Stimulated activated CD4-positive, alpha-beta T cell treated with anti-CD3 and anti-CD28 coated beads, Interleukin-15, amount 100 ng/mL, for 48 hours (primary cell): ENCODE results near the gene CLEC16A.
"Not testable (repeated sequence)": the region's sequence is repeated elsewhere in the genome, so short reads cannot be mapped to it uniquely, and the experiment has no call there.

Experiments used
- DNase-seq, 2 donors: peaks; one replicate each; pipeline ENCODE4 v3.0.0-alpha.2; 2020; ENCODE audit warnings: low read depth in 2 of 2

Gene CLEC16A

GRCh38 chr16:10939649-10940234 is 4.6 kb upstream of the CLEC16A start:
- DNase-seq, result no peak

GRCh38 chr16:10940501-10941079 is 3.8 kb upstream of the CLEC16A start:
- DNase-seq, result no peak

GRCh38 chr16:10941127-10941933 is 3.0 kb upstream of the CLEC16A start:
- DNase-seq, result no peak

DNA sequence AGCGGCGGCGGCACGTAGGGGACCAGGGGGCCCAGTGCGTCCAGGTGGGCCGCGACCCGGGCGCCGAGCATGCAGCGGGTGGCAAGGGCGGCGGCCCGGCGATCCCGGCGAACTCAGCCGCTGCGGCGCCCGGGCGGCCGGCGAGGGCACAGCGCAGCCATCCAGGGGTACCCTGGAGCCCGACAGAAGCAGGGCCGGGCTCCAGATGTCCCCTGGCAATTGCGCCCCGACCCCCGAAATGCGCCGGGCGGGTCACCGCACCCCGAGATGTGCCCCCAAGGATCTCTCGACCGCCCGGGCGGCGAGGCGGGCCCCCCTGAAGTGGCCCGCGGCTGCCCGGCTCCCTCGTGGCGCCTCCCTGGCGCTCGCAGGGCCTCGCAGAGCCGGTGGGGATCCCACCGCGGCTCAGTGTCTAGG is 2.4 kb upstream of the CLEC16A start:
- not testable (repeated sequence) for DNase-seq

DNA sequence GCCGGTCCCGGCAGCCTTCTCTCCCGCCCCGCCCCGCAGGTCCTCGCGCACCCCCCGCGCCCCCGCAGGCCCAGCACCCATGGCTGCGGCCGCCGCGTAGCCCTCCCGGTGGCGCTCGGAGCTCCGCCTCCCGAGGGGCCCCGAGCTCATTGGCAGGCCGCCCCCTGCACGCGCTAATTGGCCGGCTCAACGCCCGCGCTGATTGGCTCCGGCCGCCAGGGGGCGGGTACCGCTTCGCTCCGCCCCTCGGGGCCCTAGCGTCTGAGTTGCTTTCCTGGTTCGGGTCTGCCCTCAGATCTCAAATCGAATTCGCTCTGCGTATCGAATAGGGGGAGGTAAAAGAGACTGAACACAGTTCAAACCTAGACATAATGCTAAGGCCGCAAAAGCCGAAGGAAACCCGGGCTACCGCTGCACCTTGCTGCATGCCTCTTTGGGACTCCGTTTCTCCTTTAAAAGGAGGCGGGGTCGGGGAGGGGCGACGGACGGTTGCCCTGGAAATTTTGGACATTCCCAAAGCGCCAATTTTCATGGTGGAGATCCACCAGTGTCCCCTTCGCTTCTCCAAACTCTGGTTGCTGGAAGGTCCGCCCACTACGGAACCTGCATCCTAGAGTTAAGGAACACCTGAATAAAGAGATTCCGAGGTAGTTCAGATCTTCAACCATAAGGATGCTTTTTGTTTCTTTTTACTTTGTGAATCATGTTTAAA is 1.9 kb upstream of the CLEC16A start, which contains the start of gene DEXI:
TSS of gene DEXI (minus strand) at position 117 of the 712 bp plus-strand sequence. CDS start 463 bp downstream, outside the sequence.
- DNase-seq, result peak; percentile 87 to 95

- DNase-seq, result no peak
Observed at GRCh38 chr16:10943064-10943353, 1.4 kb upstream of the CLEC16A start.

- DNase-seq, result no peak
Observed at GRCh38 chr16:10945065-10945787, 862 bp downstream of the CLEC16A start.

DNA sequence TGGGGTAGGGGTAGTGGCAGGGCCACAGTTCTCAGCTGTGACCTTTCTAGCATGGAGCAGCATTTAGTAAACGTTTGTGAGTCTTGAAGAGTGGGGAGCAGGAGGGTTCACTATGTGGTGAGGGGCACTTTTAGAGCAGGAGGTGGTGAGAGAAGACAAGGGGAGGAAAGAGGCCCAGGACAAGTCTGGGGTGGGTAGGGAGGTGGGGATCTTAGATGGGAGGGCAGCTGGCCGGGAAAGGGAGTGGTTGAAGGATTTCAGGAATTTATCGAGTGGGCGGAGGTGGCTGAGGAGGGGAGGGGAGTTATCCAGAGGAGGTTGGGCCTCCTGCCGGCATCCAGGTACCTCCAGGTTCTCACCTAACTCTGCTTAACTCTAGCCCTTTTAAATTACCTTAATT is 1.9 kb downstream of the CLEC16A start:
- no peak for DNase-seq

DNA sequence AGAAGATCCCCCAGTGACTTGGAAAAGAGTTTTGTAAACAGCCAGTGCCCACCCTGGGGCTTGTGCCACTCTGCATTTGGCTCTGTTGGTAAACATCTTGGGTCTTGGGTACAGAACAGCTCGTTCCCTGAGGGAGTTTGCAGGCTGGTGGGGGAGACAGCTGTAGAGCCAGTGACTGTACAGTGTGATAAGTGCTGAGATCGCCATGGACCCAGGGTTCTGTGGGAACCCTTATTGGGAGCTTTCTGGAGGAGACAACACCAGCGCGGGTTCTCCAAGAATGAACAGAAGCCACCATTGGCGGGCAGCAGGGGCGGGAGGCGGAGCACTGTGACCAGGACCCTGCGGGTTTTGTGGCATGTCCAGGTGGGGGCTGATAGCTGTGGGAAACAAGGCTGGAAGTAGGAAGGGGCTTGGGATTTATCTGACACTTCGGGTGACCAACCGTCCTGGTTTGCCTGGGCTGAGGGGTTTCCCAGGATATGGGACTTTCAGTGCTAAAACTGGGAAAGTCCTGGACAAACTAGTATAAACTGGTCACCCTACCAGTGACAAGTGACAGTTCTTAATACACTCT is 2.9 kb downstream of the CLEC16A start:
- no peak for DNase-seq

DNA sequence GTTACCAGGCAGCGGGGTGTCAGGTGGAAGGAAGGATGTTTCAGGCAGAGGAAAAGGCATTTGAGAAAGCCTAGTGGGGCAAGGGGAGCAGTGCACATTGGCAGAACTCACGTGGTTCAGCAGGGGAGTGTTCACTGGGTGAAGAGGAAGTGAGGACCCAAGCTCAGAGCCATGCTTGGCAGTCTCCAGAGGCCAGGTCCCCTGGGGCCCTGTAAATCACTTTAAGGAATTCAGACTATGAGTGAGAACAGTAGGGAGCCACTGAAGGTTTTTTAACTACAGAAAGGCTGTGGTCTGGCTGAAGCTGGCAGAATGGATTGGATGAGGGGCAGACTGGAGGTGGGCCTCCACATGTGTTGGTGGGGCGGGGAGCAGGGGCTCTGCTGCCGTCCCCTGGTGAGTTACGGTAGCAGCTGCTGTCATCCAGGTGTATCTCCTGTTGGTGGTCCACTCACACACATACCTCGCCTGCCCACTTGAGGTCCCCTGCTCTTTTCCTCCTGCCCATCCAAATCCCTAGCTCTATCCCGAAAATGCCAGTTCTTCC is 5.1 kb downstream of the CLEC16A start:
- DNase-seq, result no peak

DNA sequence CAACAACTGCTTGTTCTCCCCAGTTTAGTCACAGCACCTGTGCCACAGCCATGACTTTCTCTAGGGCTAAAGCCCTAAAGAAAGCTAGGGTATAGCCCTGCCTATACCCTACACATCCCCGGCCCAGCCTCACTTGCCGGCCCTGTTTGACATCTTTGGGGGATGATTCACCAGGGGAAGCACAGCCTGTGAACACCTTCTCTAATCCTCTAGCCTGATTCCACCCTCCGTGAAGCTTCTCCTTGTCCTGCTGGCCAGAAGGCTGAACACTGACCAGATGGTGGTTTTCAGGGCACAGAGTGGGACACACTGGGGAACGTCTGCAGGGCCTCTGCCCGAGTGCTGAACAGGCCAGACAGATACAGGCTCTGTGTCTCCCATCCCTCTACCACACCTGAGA is 6.0 kb downstream of the CLEC16A start:
- DNase-seq, result no peak

- DNase-seq, result no peak
Observed at GRCh38 chr16:10951026-10951425, 6.7 kb downstream of the CLEC16A start.

GRCh38 chr16:10954903-10955302 is 10.5 kb downstream of the CLEC16A start:
- DNase-seq, result no peak

- DNase-seq, result no peak
Observed at GRCh38 chr16:10957771-10958482, 13.6 kb downstream of the CLEC16A start.

- DNase-seq, result no peak
Observed at GRCh38 chr16:10959161-10959560, 14.8 kb downstream of the CLEC16A start.

DNA sequence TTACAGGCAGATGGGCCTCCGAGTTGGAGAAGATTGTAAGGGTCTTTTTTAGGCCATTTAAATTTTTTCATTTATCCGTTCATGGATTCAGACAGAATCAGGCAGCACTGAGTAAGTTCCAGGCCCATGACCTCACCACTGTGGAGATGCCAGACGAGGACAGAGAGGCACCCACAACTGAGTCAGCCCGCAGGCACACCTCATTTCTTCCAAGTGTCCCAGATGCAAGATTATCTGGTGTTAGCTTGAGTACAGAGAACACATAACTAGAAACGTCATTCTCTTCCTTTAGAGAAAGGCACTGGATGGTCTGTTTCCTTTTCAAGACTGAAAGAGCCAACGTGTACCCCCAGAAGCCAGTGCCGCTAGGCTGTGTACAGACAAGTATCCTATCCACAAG is 16.9 kb downstream of the CLEC16A start:
- no peak for DNase-seq

DNA sequence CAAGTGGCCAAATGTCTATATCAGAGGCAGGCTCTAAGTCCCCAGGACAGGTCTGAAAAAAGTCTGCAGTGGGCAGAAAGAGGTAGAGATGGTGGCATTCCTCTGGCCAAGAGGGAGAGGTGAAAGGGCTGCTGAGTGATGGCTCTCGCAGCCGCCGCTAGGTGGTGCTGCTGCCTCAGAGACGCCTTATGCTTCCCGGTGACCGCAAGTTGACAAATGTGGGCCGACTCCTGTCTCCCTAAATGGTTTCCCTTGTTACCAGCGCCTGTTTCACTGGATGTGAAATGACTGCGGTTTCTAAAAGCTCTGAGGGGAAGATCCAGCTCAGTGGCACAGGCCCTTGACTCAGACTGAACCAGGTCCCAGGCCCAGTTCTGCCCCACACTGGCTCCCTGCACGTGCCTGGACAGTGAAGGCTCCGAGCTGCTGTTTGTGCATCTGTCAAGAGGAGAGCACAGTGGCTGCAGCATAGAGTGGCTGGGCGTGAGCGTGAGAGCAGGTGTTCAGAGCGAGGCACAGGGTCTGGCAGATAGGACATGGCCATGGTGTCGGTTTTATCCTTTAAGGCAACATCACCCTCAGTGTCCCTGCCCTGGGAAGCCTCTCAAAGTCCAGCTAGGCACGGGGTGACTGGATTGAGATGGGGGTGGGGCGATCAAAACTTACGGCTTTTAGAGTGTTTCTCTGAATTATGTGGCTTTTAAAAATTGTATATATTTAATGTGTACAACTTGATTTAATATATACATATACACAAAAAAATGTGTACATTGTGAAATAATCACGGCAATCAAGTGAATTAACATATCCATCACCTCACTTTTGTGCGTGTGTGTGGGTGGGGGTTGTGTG is 19.9 kb downstream of the CLEC16A start:
- DNase-seq, result peak; percentile 81

DNA sequence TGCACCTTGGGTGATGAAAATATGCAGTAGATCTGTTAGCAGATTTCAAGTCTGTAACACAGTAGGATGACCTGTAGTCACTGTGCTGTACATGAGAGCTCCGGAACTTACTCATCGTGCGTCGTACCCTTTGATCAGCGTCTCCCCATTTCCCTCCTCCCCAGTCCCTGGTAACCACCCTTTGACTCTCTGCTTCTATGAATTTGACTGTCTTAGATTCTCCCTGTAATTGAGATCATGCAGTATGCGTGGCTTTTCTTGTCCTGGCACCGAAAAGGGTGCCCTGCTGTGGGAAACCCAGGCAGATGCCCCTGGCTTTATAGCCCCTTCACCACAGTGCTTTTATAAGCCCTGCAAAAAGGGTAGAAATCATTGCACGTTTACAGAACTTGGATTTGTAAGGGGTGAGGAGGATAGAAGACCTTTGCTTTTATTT is 20.5 kb downstream of the CLEC16A start:
- DNase-seq, result peak; percentile 65 to 68

DNA sequence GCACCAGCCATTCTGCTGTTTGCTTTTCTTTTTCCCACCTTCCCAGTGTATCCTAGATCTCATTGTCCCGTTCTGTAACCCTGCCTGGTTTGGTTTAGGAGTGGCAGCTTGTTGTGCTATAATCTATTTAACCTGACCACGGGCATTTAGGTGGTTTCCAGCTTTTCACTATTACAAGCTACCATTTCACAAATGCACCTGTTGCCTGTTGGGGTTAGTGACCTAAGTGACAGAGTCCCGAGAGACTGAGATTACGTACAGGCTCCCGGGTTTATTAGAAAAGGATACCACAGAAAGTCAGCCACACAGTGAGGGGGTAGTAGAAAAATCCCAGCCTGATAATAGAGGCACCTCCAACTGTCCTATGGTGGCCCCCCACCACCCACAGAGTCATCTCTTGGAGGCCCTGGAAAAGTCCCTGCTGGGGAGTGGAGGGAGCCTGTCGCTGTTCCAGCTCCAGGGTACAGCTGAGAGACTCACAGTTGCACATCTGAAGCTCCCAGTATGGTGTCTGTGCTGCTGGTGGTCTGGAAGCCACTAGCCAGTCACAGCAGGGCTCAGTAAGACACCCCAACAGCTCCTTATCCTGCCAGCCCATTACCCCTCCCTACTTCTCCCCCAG is 21.2 kb downstream of the CLEC16A start:
- DNase-seq, result no peak
